Esophagus muscularis mucosa (tissue), 4 donors: ENCODE measurements around the gene KHDRBS2. TPM values are rescaled to one million over a fixed set of nuclear protein-coding genes. Genes with fewer than 3 reads are reported as not detected.

Experiments
- DNase-seq: peaks from one replicate; pipeline ENCODE4 v3.0.0-alpha.2; 2017; ENCODE audit errors: extremely low spot score
- H3K27ac ChIP-seq, 4 donors: fragments of 200-600 bp; sonication (generic); replicated peaks in 1 of 4; 1 replicate in 3 of 4; 2 replicates in 1 of 4; pipeline ENCODE4 v1.5.1; 2016 to 2019; ENCODE audit warnings: mild to moderate bottlenecking in 1 of 4
- H3K27me3 ChIP-seq, 4 donors: fragments of 200-600 bp; sonication (generic); one replicate each; pipeline versions ENCODE4 v1.5.1 to v1.6.0; 2016 to 2019
- H3K36me3 ChIP-seq, 4 donors: fragments of 200-600 bp; sonication (generic); one replicate each; pipeline ENCODE4 v1.5.1; 2016 to 2019
- H3K4me1 ChIP-seq, 4 donors: fragments of 200-600 bp; sonication (generic); one replicate each; pipeline ENCODE4 v1.5.1; 2016 to 2019
- H3K4me3 ChIP-seq, 4 donors: fragments of 200-600 bp; sonication (generic); 1 replicate in 2 of 4; 2 replicates in 2 of 4; pipeline ENCODE4 v1.5.1; 2016 to 2019; ENCODE audit warnings: mild to moderate bottlenecking in 4 of 4, moderate library complexity in 1 of 4
- H3K9me3 ChIP-seq, 4 donors: fragments of 200-600 bp; sonication (generic); 1 replicate in 3 of 4; 2 replicates in 1 of 4; pipeline ENCODE4 v1.5.1; 2016 to 2019
- CTCF ChIP-seq, 3 experiments: fragments of 200-600 bp in 2 of 3; fragments of 450-650 bp in 1 of 3; sonication (generic) in 2 of 3; IDR thresholded peaks; one replicate each; pipeline ENCODE4 v1.5.1; 2017 to 2019; ENCODE audit warnings: antibody characterized with exemption in 3 of 3, mild to moderate bottlenecking in 2 of 3, moderate library complexity in 1 of 3
- EP300 ChIP-seq: sonication (generic); formaldehyde crosslinking; IDR thresholded peaks from one replicate; pipeline ENCODE4 v1.6.1; 2017; ENCODE audit warnings: antibody characterized with exemption
- POLR2A ChIP-seq: fragments of 450-650 bp; IDR thresholded peaks from one replicate; pipeline ENCODE4 v1.6.1; 2017; ENCODE audit warnings: antibody characterized with exemption, moderate library complexity, mild to moderate bottlenecking, low read depth
- POLR2AphosphoS5 ChIP-seq, 2 donors: sonication (generic); formaldehyde crosslinking; IDR thresholded peaks; one replicate each; pipeline ENCODE4 v1.6.1; 2017; ENCODE audit warnings: antibody characterized with exemption in 2 of 2
- WGBS: methylation state at CpG from one replicate; pipeline ENCODE4 v1.1.5; 2018; 5-methylcytosine and 5-hydroxymethylcytosine counted together
- intact Hi-C: fragments of 100-400 bp; cut with DNase I; formaldehyde crosslinking; loops from one replicate; pipeline ENCODE4 v1.15.1; 2023
- total RNA-seq, 4 donors: library from RNA; depleted of rRNA; stranded (reverse); fragments of >200 nt; gene quantifications; one replicate each; pipeline versions ENCODE4 v1.1.0 to v1.2.1, GENCODE V29; 2016

The KHDRBS2 gene
- total RNA-seq, 4 donors from 2014 or later: 0.17 to 1.7 (median 0.32) TPM; not detected in 1

- H3K27ac ChIP-seq: no peak overlapping the region
- no peak overlapping the region for H3K4me3 ChIP-seq
- H3K9me3 ChIP-seq: no peaks in the 10 kb centered on the region
- intact Hi-C loops: no loop called here
- H3K27me3 ChIP-seq: no peaks in the 10 kb centered on the region
- H3K4me1 ChIP-seq: no peaks in the 10 kb centered on the region
- TF ChIP-seq POLR2AphosphoS5 (IDR thresholded peaks at IDR 0.05) (no peak), EP300 (no peak), CTCF (IDR thresholded peaks at IDR 0.05) (no peak), POLR2A (no peak)
- 30% methylated on average over 2 of the region's 2 CpGs for WGBS
- H3K36me3 ChIP-seq: no peaks in the 10 kb centered on the region
- DNase-seq: no peak
Measured at GRCh38 chr6:61682562-61682961, 603.5 kb downstream of the KHDRBS2 start.

- Histone ChIP-seq H3K27me3 (no peaks in the 10 kb centered on the region), H3K4me1 (no peaks in the 10 kb centered on the region), H3K4me3 (no peak overlapping the region), H3K9me3 (no peaks in the 10 kb centered on the region), H3K27ac (no peak overlapping the region), H3K36me3 (no peaks in the 10 kb centered on the region)
- intact Hi-C loops: no loop called here
- DNase-seq: no peak
- TF ChIP-seq EP300: no peak
- TF ChIP-seq CTCF (IDR thresholded peaks at IDR 0.05): no peak
- no peak for TF ChIP-seq POLR2A
- TF ChIP-seq POLR2AphosphoS5 (IDR thresholded peaks at IDR 0.05): no peak
- 60% methylated on average over 6 of the region's 6 CpGs for WGBS
Measured at GRCh38 chr6:61679625-61680024, 606.4 kb downstream of the KHDRBS2 start.

- Histone ChIP-seq H3K4me1 (no peaks in the 10 kb centered on the region), H3K4me3 (no peak overlapping the region), H3K27ac (no peak overlapping the region), H3K9me3 (no peaks in the 10 kb centered on the region), H3K36me3 (no peaks in the 10 kb centered on the region), H3K27me3 (no peaks in the 10 kb centered on the region)
- no peak for TF ChIP-seq POLR2A
- no peak for TF ChIP-seq POLR2AphosphoS5 (IDR thresholded peaks at IDR 0.05)
- no peak for TF ChIP-seq EP300
- no peak for TF ChIP-seq CTCF (IDR thresholded peaks at IDR 0.05)
- no peak for DNase-seq
- WGBS: 94% methylated on average over 2 of the region's 2 CpGs
- intact Hi-C loops: no loop called here
Measured at GRCh38 chr6:61675734-61676133, 610.3 kb downstream of the KHDRBS2 start.

- H3K4me3 ChIP-seq: no peak overlapping the region
- no peak for DNase-seq
- WGBS: 87% methylated on average over 1 of the region's 1 CpG
- no peak overlapping the region for H3K27ac ChIP-seq
- no peaks in the 10 kb centered on the region for H3K36me3 ChIP-seq
- H3K4me1 ChIP-seq: no peaks in the 10 kb centered on the region
- no peaks in the 10 kb centered on the region for H3K9me3 ChIP-seq
- H3K27me3 ChIP-seq: peaks cover 0 to 3% (median 0%) of the 10 kb centered on the region in 4 donors
- TF ChIP-seq POLR2AphosphoS5 (IDR thresholded peaks at IDR 0.05) (no peak), CTCF (IDR thresholded peaks at IDR 0.05) (no peak), POLR2A (no peak), EP300 (no peak)
- intact Hi-C loops: no loop called here
Measured at GRCh38 chr6:61649845-61650244, 636.2 kb downstream of the KHDRBS2 start.

- Histone ChIP-seq H3K36me3 (no peaks in the 10 kb centered on the region), H3K27ac (no peak overlapping the region), H3K27me3 (no peaks in the 10 kb centered on the region), H3K9me3 (no peaks in the 10 kb centered on the region), H3K4me1 (no peaks in the 10 kb centered on the region), H3K4me3 (no peak overlapping the region)
- no peak for DNase-seq
- WGBS: 68% methylated on average over 3 of the region's 3 CpGs
- intact Hi-C loops: no loop called here
- no peak for TF ChIP-seq CTCF (IDR thresholded peaks at IDR 0.05)
- TF ChIP-seq EP300: no peak
- TF ChIP-seq POLR2A: no peak
- no peak for TF ChIP-seq POLR2AphosphoS5 (IDR thresholded peaks at IDR 0.05)
Measured at GRCh38 chr6:61640463-61640862, 645.6 kb downstream of the KHDRBS2 start.
